Prostate gland (tissue), 2 donors: ENCODE results near the gene EEF1G.

Experiments
- CTCF ChIP-seq, 4 experiments: fragments of 200-600 bp in 2 of 4; fragments of 450-650 bp in 2 of 4; sonication (generic) in 2 of 4; IDR thresholded peaks; 1 replicate in 3 of 4; 2 replicates in 1 of 4; pipeline ENCODE4 v1.5.1; 2016 to 2019; ENCODE audit warnings: antibody characterized with exemption in 4 of 4, mild to moderate bottlenecking in 2 of 4, moderate library complexity in 2 of 4
- POLR2A ChIP-seq: fragments of 450-650 bp; IDR thresholded peaks from one replicate; pipeline ENCODE4 v1.6.1; 2016; ENCODE audit warnings: antibody characterized with exemption, mild to moderate bottlenecking
- POLR2AphosphoS5 ChIP-seq: sonication (generic); formaldehyde crosslinking; IDR thresholded peaks from one replicate; pipeline ENCODE4 v1.6.1; 2017; ENCODE audit warnings: antibody characterized with exemption

- TF ChIP-seq CTCF (IDR thresholded peaks at IDR 0.05) (no peak), POLR2AphosphoS5 (no peak), POLR2A (no peak)
These were observed 37.3 kb downstream of the EEF1G start for GRCh38 chr11:62536301-62536957.
